Measurements from ENCODE around the gene NOC4L. TPM values are rescaled to one million over a fixed set of nuclear protein-coding genes. Genes with fewer than 3 reads are reported as not detected.

Gene NOC4L
- polyA plus RNA-seq, 1 experiment, result 8.1 TPM

GRCh38 chr12:132142679-132143335 is 1.4 kb upstream of the NOC4L start:
- Histone ChIP-seq H3K4me3 (ENCODE audit: low read depth, low read length) (peak overlapping the region; percentile 97), H3K36me3 (ENCODE audit: control insufficient read depth, insufficient read depth, low read length) (peaks cover 33% of the 10 kb centered on the region), H3K27me3 (ENCODE audit: control insufficient read depth, insufficient read depth, low read length) (no peaks in the 10 kb centered on the region)
- ChIA-PET CTCF (no interaction called here), POLR2A (no interaction called here)
- TF ChIP-seq CTCF (IDR thresholded peaks at IDR 0.05; ENCODE audit: insufficient read depth, low read depth, low read length), result no peak
- no peak for DNase-seq (ENCODE audit: low read depth)

- no peak for TF ChIP-seq CTCF (IDR thresholded peaks at IDR 0.05; ENCODE audit: insufficient read depth, low read depth, low read length)
- ChIA-PET POLR2A (no interaction called here), CTCF (no interaction called here)
- peaks cover 33% of the 10 kb centered on the region for H3K36me3 ChIP-seq (ENCODE audit: control insufficient read depth, insufficient read depth, low read length)
- DNase-seq (ENCODE audit: low read depth), result no peak
- H3K4me3 ChIP-seq (ENCODE audit: low read depth, low read length), result peak overlapping the region; percentile 97
- H3K27me3 ChIP-seq (ENCODE audit: control insufficient read depth, insufficient read depth, low read length), result no peaks in the 10 kb centered on the region
These were observed 753 bp upstream of the NOC4L start for GRCh38 chr12:132143336-132144071.

- peak overlapping the region; percentile 97 for H3K4me3 ChIP-seq (ENCODE audit: low read depth, low read length)
- H3K27me3 ChIP-seq (ENCODE audit: control insufficient read depth, insufficient read depth, low read length), result no peaks in the 10 kb centered on the region
- no peak for TF ChIP-seq CTCF (IDR thresholded peaks at IDR 0.05; ENCODE audit: insufficient read depth, low read depth, low read length)
- H3K36me3 ChIP-seq (ENCODE audit: control insufficient read depth, insufficient read depth, low read length), result peaks cover 22% of the 10 kb centered on the region
- CTCF ChIA-PET, result interaction anchor here (1.1 to 3.2 kb wide), 2 partner anchors 9 to 470 kb away, joined by 5 to 9 read pairs; no protein-coding TSS in a partner anchor
- POLR2A ChIA-PET, result no interaction called here
- DNase-seq (ENCODE audit: low read depth), result no peak
These were observed 532 bp downstream of the NOC4L start for GRCh38 chr12:132144810-132145168.

GRCh38 chr12:132145334-132145733 is 1.1 kb downstream of the NOC4L start:
- no peak for DNase-seq (ENCODE audit: low read depth)
- CTCF ChIA-PET, result interaction anchor here (1.1 to 3.2 kb wide), 2 partner anchors 8 to 470 kb away, joined by 5 to 9 read pairs; no protein-coding TSS in a partner anchor
- no peak for TF ChIP-seq CTCF (IDR thresholded peaks at IDR 0.05; ENCODE audit: insufficient read depth, low read depth, low read length)
- H3K27me3 ChIP-seq (ENCODE audit: control insufficient read depth, insufficient read depth, low read length), result no peaks in the 10 kb centered on the region
- POLR2A ChIA-PET, result no interaction called here
- H3K36me3 ChIP-seq (ENCODE audit: control insufficient read depth, insufficient read depth, low read length), result peaks cover 17% of the 10 kb centered on the region
- peak overlapping the region; percentile 97 for H3K4me3 ChIP-seq (ENCODE audit: low read depth, low read length)

GRCh38 chr12:132146098-132146497 is 1.8 kb downstream of the NOC4L start:
- no peak for TF ChIP-seq CTCF (IDR thresholded peaks at IDR 0.05; ENCODE audit: insufficient read depth, low read depth, low read length)
- no peaks in the 10 kb centered on the region for H3K27me3 ChIP-seq (ENCODE audit: control insufficient read depth, insufficient read depth, low read length)
- H3K4me3 ChIP-seq (ENCODE audit: low read depth, low read length), result no peak overlapping the region
- peaks cover 9% of the 10 kb centered on the region for H3K36me3 ChIP-seq (ENCODE audit: control insufficient read depth, insufficient read depth, low read length)
- no peak for DNase-seq (ENCODE audit: low read depth)
- ChIA-PET POLR2A (no interaction called here), CTCF (interaction anchor here (3.2 kb wide), 1 partner anchor 469 kb away, joined by 9 read pairs; no protein-coding TSS in a partner anchor)
